ENCODE data around the gene SMARCC1.
"Not testable (repeated sequence)": the region's sequence is repeated elsewhere in the genome, so short reads cannot be mapped to it uniquely, and the experiment has no call there.

SMARCC1 gene

GRCh38 chr3:47766186-47766585 is 15.5 kb downstream of the SMARCC1 start:
- DNase-seq (ENCODE audit: low spot score) = no peak

GRCh38 chr3:47762233-47762632 is 19.5 kb downstream of the SMARCC1 start:
- no peak for DNase-seq (ENCODE audit: low spot score)

- DNase-seq (ENCODE audit: low spot score) = no peak
Measured at GRCh38 chr3:47761046-47761445, 20.6 kb downstream of the SMARCC1 start.

- DNase-seq (ENCODE audit: low spot score) = not testable (repeated sequence)
Measured at GRCh38 chr3:47760207-47760606, 21.5 kb downstream of the SMARCC1 start.

- no peak for DNase-seq (ENCODE audit: low spot score)
Measured at GRCh38 chr3:47758261-47759025, 23.2 kb downstream of the SMARCC1 start.

- no peak for DNase-seq (ENCODE audit: low spot score)
Measured at GRCh38 chr3:47752716-47753115, 29.0 kb downstream of the SMARCC1 start.

GRCh38 chr3:47750811-47751354 is 30.8 kb downstream of the SMARCC1 start:
- DNase-seq (ENCODE audit: low spot score) = not testable (repeated sequence)

- no peak for DNase-seq (ENCODE audit: low spot score)
Measured at GRCh38 chr3:47747558-47747957, 34.1 kb downstream of the SMARCC1 start.

- DNase-seq (ENCODE audit: low spot score) = no peak
Measured at GRCh38 chr3:47746264-47746663, 35.4 kb downstream of the SMARCC1 start.

GRCh38 chr3:47743855-47744254 is 37.8 kb downstream of the SMARCC1 start:
- no peak for DNase-seq (ENCODE audit: low spot score)

GRCh38 chr3:47743352-47743751 is 38.3 kb downstream of the SMARCC1 start:
- DNase-seq (ENCODE audit: low spot score) = not testable (repeated sequence)

- no peak for DNase-seq (ENCODE audit: low spot score)
Measured at GRCh38 chr3:47741925-47742324, 39.8 kb downstream of the SMARCC1 start.

- no peak for DNase-seq (ENCODE audit: low spot score)
Measured at GRCh38 chr3:47732143-47732542, 49.5 kb downstream of the SMARCC1 start.

GRCh38 chr3:47731061-47731460 is 50.6 kb downstream of the SMARCC1 start:
- no peak for DNase-seq (ENCODE audit: low spot score)

- no peak for DNase-seq (ENCODE audit: low spot score)
Measured at GRCh38 chr3:47722859-47723258, 58.8 kb downstream of the SMARCC1 start.

GRCh38 chr3:47717448-47717847 is 64.2 kb downstream of the SMARCC1 start:
- not testable (repeated sequence) for DNase-seq (ENCODE audit: low spot score)

- no peak for DNase-seq (ENCODE audit: low spot score)
Measured at GRCh38 chr3:47716656-47717055, 65.0 kb downstream of the SMARCC1 start.

- DNase-seq (ENCODE audit: low spot score) = peak; percentile 13
Measured at GRCh38 chr3:47715928-47716327, 65.8 kb downstream of the SMARCC1 start.

- DNase-seq (ENCODE audit: low spot score) = no peak
Measured at GRCh38 chr3:47714606-47715005, 67.1 kb downstream of the SMARCC1 start.

- DNase-seq (ENCODE audit: low spot score) = no peak
Measured at GRCh38 chr3:47713655-47714054, 68.0 kb downstream of the SMARCC1 start.

- no peak for DNase-seq (ENCODE audit: low spot score)
Measured at GRCh38 chr3:47712398-47712797, 69.3 kb downstream of the SMARCC1 start.

GRCh38 chr3:47711596-47711995 is 70.1 kb downstream of the SMARCC1 start:
- DNase-seq (ENCODE audit: low spot score) = no peak

- DNase-seq (ENCODE audit: low spot score) = no peak
Measured at GRCh38 chr3:47705391-47705790, 76.3 kb downstream of the SMARCC1 start.

GRCh38 chr3:47704237-47704612 is 77.5 kb downstream of the SMARCC1 start:
- no peak for DNase-seq (ENCODE audit: low spot score)

Data from AG08396 (cell line).